Neuronal stem cell (in vitro differentiated cells): ENCODE data around the gene MAP4K3.
"Not testable (repeated sequence)": the region's sequence is repeated elsewhere in the genome, so short reads cannot be mapped to it uniquely, and the experiment has no call there.

Experiments
- DNase-seq: peaks from one replicate; pipeline ENCODE4 v3.0.0-alpha.2; 2013; ENCODE audit warnings: low spot score
- H2AFZ ChIP-seq: one replicate; pipeline ENCODE4 v1.6.1; 2013; ENCODE audit warnings: mild to moderate bottlenecking, low read length, inconsistent platforms
- H2AK5ac ChIP-seq: 2 replicates; pipeline ENCODE4 v1.6.1; 2013; ENCODE audit warnings: low read depth, mild to moderate bottlenecking, inconsistent platforms, low read length, moderate library complexity, mixed read lengths
- H2BK120ac ChIP-seq: 2 replicates; pipeline ENCODE4 v1.6.1; 2013; ENCODE audit warnings: low read depth, mild to moderate bottlenecking, inconsistent platforms, low read length, moderate library complexity, mixed read lengths
- H2BK12ac ChIP-seq: one replicate; pipeline ENCODE4 v1.6.1; 2013; ENCODE audit warnings: low read length, inconsistent platforms
- H2BK15ac ChIP-seq: 2 replicates; pipeline ENCODE4 v1.6.1; 2013; ENCODE audit warnings: mild to moderate bottlenecking, low read length, inconsistent platforms, mixed read lengths
- H2BK5ac ChIP-seq: one replicate; pipeline ENCODE4 v1.6.1; 2013; ENCODE audit warnings: inconsistent platforms, mild to moderate bottlenecking, low read length, moderate library complexity
- H3K14ac ChIP-seq: one replicate; pipeline ENCODE4 v1.6.1; 2013; ENCODE audit warnings: low read length, inconsistent platforms
- H3K18ac ChIP-seq: 2 replicates; pipeline ENCODE4 v1.6.1; 2013; ENCODE audit warnings: low read length, inconsistent platforms
- H3K23ac ChIP-seq: 2 replicates; pipeline ENCODE4 v1.6.1; 2013; ENCODE audit warnings: low read depth, mild to moderate bottlenecking, mixed read lengths, low read length, inconsistent platforms; ENCODE audit not compliant: poor library complexity
- H3K27ac ChIP-seq: replicated peaks from 3 replicates; pipeline ENCODE4 v1.5.1; 2013; ENCODE audit warnings: low read length, inconsistent platforms
- H3K27me3 ChIP-seq, 3 experiments: 2 replicates each; pipeline ENCODE4 v1.6.1; 2013; ENCODE audit warnings: low read length in 3 of 3, mild to moderate bottlenecking in 2 of 3, inconsistent platforms in 1 of 3, low read depth in 1 of 3, mixed read lengths in 1 of 3, moderate library complexity in 1 of 3; ENCODE audit not compliant: control insufficient read depth in 3 of 3, insufficient read depth in 3 of 3
- H3K36me3 ChIP-seq, 2 donors: replicated peaks in 1 of 2; 2 replicates each; pipeline ENCODE4 v1.6.1; 2013; ENCODE audit warnings: low read length in 2 of 2; ENCODE audit not compliant: control insufficient read depth in 2 of 2, insufficient read depth in 2 of 2
- H3K4ac ChIP-seq: 2 replicates; pipeline ENCODE4 v1.6.1; 2013; ENCODE audit warnings: inconsistent platforms, mild to moderate bottlenecking, low read length, moderate library complexity
- H3K4me1 ChIP-seq, 2 donors: 1 replicate in 1 of 2; 2 replicates in 1 of 2; pipeline ENCODE4 v1.6.1; 2013; ENCODE audit warnings: low read length in 2 of 2, low read depth in 1 of 2; ENCODE audit not compliant: control insufficient read depth in 2 of 2, insufficient read depth in 1 of 2
- H3K4me2 ChIP-seq: one replicate; pipeline ENCODE4 v1.6.1; 2013; ENCODE audit warnings: mild to moderate bottlenecking, low read length, inconsistent platforms; ENCODE audit not compliant: insufficient read depth, poor library complexity, severe bottlenecking
- H3K4me3 ChIP-seq, 2 donors: 2 replicates each; pipeline ENCODE4 v1.5.1; 2013; ENCODE audit warnings: low read length in 2 of 2, mild to moderate bottlenecking in 2 of 2, inconsistent platforms in 1 of 2, moderate library complexity in 1 of 2
- H3K79me1 ChIP-seq: one replicate; pipeline ENCODE4 v1.6.1; 2013; ENCODE audit warnings: low read depth, mild to moderate bottlenecking, inconsistent platforms, low read length, moderate library complexity
- H3K9ac ChIP-seq: one replicate; pipeline ENCODE4 v1.6.1; 2013; ENCODE audit warnings: mild to moderate bottlenecking, low read depth, low read length, inconsistent platforms; ENCODE audit not compliant: poor library complexity
- H3K9me3 ChIP-seq, 2 donors: replicated peaks in 1 of 2; 2 replicates each; pipeline versions ENCODE3 to v1.6.1; 2013; ENCODE audit warnings: low read length in 2 of 2, mild to moderate bottlenecking in 2 of 2, inconsistent platforms in 1 of 2, low read depth in 1 of 2, mixed read lengths in 1 of 2, moderate library complexity in 1 of 2; ENCODE audit not compliant: control insufficient read depth in 2 of 2, insufficient read depth in 1 of 2
- H4K8ac ChIP-seq: one replicate; pipeline ENCODE4 v1.6.1; 2013; ENCODE audit warnings: low read depth, mild to moderate bottlenecking, inconsistent platforms, low read length, moderate library complexity
- H4K91ac ChIP-seq: one replicate; pipeline ENCODE4 v1.6.1; 2013; ENCODE audit warnings: low read length, low read depth, mild to moderate bottlenecking, inconsistent platforms; ENCODE audit not compliant: poor library complexity
- WGBS, 2 donors: extraction: QIAGEN DNeasy Blood & Tissue Kit; methylation state at CpG; one replicate each; pipeline ENCODE4 v1.1.7; 2013; ENCODE audit warnings: missing lambda C conversion rate in 2 of 2, mixed read lengths in 1 of 2; ENCODE audit not compliant: insufficient read length in 2 of 2, insufficient replicate concordance in 1 of 2; ENCODE audit errors: extremely low coverage in 2 of 2; 5-methylcytosine and 5-hydroxymethylcytosine counted together

MAP4K3 gene

DNA sequence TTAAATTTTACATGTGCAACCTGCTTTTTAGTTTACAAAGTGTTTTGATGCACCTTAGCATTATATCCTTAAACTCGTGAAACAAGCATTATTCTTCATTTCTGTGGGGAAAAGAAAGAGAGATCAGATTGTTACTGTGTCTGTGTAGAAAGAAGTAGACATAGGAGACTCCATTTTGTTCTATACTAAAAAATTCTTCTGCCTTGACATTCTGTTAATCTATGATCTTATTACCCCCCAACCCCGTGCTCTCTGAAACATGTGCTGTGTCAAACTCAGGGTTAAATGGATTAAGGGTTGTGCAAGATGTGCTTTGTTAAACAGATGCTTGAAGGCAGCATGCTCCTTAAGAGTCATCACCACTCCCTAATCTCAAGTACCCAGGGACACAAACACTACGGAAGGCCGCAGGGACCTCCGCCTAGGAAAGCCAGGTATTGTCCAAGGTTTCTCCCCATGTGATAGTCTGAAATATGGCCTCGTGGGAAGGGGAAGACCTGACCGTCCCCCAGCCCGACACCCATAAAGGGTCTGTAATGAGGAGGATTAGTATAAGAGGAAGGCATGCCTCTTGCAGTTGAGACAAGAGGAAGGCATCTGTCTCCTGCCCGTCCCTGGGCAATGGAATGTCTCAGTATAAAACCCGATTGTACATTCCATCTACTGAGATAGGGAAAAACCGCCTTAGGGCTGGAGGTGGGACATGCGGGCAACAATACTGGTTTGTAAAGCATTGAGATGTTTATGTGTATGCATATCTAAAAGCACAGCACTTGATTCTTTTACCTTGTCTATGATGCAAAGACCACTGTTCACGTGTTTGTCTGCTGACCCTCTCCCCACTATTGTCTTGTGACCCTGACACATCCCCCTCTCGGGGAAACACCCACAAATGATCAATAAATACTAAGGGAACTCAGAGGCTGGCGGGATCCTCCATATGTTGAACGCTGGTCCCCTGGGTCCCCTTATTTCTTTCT lies 115.7 kb downstream of the MAP4K3 start:
- no CpG with 5 or more reads among the region's 16 CpGs for WGBS, 2 donors
- not testable (repeated sequence) for H4K8ac ChIP-seq, H3K4me3 ChIP-seq, H3K9ac ChIP-seq, H3K14ac ChIP-seq, H2AFZ ChIP-seq, H3K79me1 ChIP-seq, H2BK15ac ChIP-seq, H2AK5ac ChIP-seq, H3K23ac ChIP-seq, H3K4me1 ChIP-seq, H4K91ac ChIP-seq, DNase-seq, H2BK120ac ChIP-seq, H3K27me3 ChIP-seq, H3K18ac ChIP-seq, H3K4me2 ChIP-seq, H3K4ac ChIP-seq, H2BK5ac ChIP-seq, H3K27ac ChIP-seq, H2BK12ac ChIP-seq
- Histone ChIP-seq H3K36me3 (peaks cover 0 to 87% of the 10 kb centered on the region in 2 donors), H3K9me3 (peaks cover 0 to 12% of the 10 kb centered on the region in 2 donors)

DNA sequence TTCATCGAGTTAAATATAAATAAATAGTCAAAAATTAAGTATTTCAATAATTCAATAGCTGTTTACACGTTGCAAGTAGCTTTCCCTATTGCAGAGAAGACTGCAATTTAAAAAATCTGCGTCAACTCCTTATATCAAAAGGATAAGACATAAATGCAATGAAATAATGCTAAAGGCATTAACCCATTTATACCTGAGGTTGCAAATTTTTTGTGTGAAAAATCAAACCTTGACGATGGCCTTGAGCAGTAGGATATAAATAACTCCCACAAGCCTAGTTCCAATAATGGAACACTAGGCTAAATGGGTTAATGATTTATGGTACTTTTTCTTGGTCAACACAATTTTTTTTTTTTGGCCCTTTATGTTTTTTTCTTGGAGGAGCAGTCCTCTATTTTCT lies 116.9 kb downstream of the MAP4K3 start:
- no peak overlapping the region for H3K27ac ChIP-seq
- no peaks in the 10 kb centered on the region for H3K4me1 ChIP-seq
- H4K8ac ChIP-seq: no peak overlapping the region
- no peak overlapping the region for H2BK15ac ChIP-seq
- H3K4ac ChIP-seq: no peak overlapping the region
- no peaks in the 10 kb centered on the region for H3K79me1 ChIP-seq
- H3K36me3 ChIP-seq: peaks cover 0 to 87% of the 10 kb centered on the region in 2 donors
- no peak overlapping the region for H3K4me3 ChIP-seq
- no peak overlapping the region for H3K9ac ChIP-seq
- DNase-seq: no peak
- no peak overlapping the region for H2AFZ ChIP-seq
- no peak overlapping the region for H2AK5ac ChIP-seq
- H3K4me2 ChIP-seq: no peak overlapping the region
- no peak overlapping the region for H3K14ac ChIP-seq
- no peak overlapping the region for H2BK12ac ChIP-seq
- no peak overlapping the region for H2BK120ac ChIP-seq
- H2BK5ac ChIP-seq: no peak overlapping the region
- H3K27me3 ChIP-seq: no peaks in the 10 kb centered on the region
- H4K91ac ChIP-seq: no peak overlapping the region
- H3K9me3 ChIP-seq: peaks cover 0 to 12% of the 10 kb centered on the region in 2 donors
- H3K18ac ChIP-seq: no peak overlapping the region
- no CpG with 5 or more reads among the region's 4 CpGs for WGBS, 2 donors
- H3K23ac ChIP-seq: no peak overlapping the region

DNA sequence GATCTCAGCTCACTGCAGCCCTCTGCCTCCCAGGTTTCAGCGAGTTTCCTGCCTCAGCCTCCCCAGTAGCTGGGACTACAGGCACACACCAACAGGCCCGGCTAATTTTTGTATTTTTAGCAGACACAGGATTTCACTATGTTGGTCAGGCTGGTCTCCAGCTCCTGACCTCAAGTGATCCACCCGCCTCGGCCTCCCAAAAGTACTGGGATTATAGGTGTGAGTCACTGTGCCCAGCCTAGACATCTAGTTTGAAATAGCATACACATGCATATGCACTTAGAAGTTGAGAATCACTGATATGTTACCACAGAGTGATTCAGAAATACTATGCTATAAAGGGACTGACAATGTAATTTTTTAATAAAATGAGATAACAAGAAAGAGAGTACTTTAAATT lies 123.5 kb downstream of the MAP4K3 start:
- Histone ChIP-seq H3K18ac (no peak overlapping the region), H2AFZ (no peak overlapping the region), H2BK5ac (no peak overlapping the region), H3K79me1 (no peaks in the 10 kb centered on the region), H2BK15ac (no peak overlapping the region), H3K23ac (no peak overlapping the region), H4K91ac (no peak overlapping the region), H2BK120ac (no peak overlapping the region), H2BK12ac (no peak overlapping the region), H3K27me3 (no peaks in the 10 kb centered on the region), H3K4me2 (no peak overlapping the region), H3K14ac (no peak overlapping the region), H3K4me3 (no peak overlapping the region), H3K9me3 (no peaks in the 10 kb centered on the region), H2AK5ac (no peak overlapping the region), H3K27ac (no peak overlapping the region), H4K8ac (no peak overlapping the region), H3K4ac (no peak overlapping the region), H3K4me1 (no peaks in the 10 kb centered on the region), H3K9ac (no peak overlapping the region), H3K36me3 (peaks cover 2 to 87% of the 10 kb centered on the region in 2 donors)
- DNase-seq: no peak
- WGBS, 2 donors: no CpG with 5 or more reads among the region's 4 CpGs

DNA sequence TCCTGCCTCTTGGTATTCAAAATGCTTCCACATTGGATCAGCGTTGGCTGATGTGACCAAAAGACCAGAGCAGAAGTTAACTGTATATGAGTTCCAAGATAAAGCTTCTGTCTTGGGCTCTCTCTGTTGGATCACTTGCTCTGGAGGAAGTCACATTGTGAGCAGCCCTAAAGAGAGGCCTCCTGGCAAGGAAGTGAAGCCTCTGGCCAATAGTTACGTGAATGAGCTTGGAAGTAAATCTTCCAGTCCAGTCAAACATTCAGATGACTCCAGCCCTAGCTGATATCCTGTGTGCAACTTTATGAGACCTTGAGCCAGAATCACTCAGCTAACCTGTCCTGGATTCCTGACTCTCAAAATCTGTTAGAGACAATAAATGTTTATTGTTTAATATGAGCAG lies 125.6 kb downstream of the MAP4K3 start:
- H3K9me3 ChIP-seq: no peaks in the 10 kb centered on the region
- no peak overlapping the region for H3K4ac ChIP-seq
- no CpG with 5 or more reads among the region's 2 CpGs for WGBS, 2 donors

More for the DNA sequence above, 125.6 kb downstream of the MAP4K3 start:
- H4K91ac ChIP-seq: no peak overlapping the region
- no peak overlapping the region for H2AFZ ChIP-seq
- no peak overlapping the region for H3K18ac ChIP-seq
- H3K36me3 ChIP-seq: peaks cover 2 to 96% of the 10 kb centered on the region in 2 donors
- no peak overlapping the region for H3K14ac ChIP-seq
- H2BK120ac ChIP-seq: no peak overlapping the region
- no peak overlapping the region for H2BK12ac ChIP-seq
- no peak overlapping the region for H3K4me3 ChIP-seq
- H3K79me1 ChIP-seq: no peaks in the 10 kb centered on the region
- no peak overlapping the region for H2BK5ac ChIP-seq
- no peak overlapping the region for H3K27ac ChIP-seq
- H2BK15ac ChIP-seq: no peak overlapping the region
- H4K8ac ChIP-seq: no peak overlapping the region
- no peak overlapping the region for H3K23ac ChIP-seq
- no peak overlapping the region for H3K4me2 ChIP-seq
- no peak overlapping the region for H2AK5ac ChIP-seq
- no peaks in the 10 kb centered on the region for H3K27me3 ChIP-seq
- H3K4me1 ChIP-seq: peaks cover 0 to 3% of the 10 kb centered on the region in 2 donors
- DNase-seq: no peak
- H3K9ac ChIP-seq: no peak overlapping the region
